ENCODE data around the gene S1PR4. TPM values are rescaled to one million over a fixed set of nuclear protein-coding genes. Genes with fewer than 3 reads are reported as not detected.

Gene S1PR4
- total and polyA plus RNA-seq, 2 donors (not counting 1 experiment from before 2014, with no cell fraction given): not detected

GRCh38 chr19:3207461-3208242 lies 29.1 kb downstream of the S1PR4 start:
- Histone ChIP-seq H3K4me1 (ENCODE audit: control insufficient read depth, extremely low read depth, insufficient read depth, low read length) (no peaks in the 10 kb centered on the region), H3K9me3 (ENCODE audit: control insufficient read depth, insufficient read depth, low read depth, low read length) (no peaks in the 10 kb centered on the region)
- no peak for TF ChIP-seq EZH2 (IDR thresholded peaks at IDR 0.05; ENCODE audit: low read length, missing control alignments)
- TF ChIP-seq CTCF (conservative IDR thresholded peaks at IDR 0.05 in 1 of 2, IDR thresholded peaks at IDR 0.05 in 1 of 2; ENCODE audit: low read depth in 1 of 2, low read length in 2 of 2): no peak

GRCh38 chr19:3208317-3209207 lies 30.0 kb downstream of the S1PR4 start:
- Histone ChIP-seq H4K20me1 (ENCODE audit: control insufficient read depth, extremely low read depth, insufficient read depth, low read length) (no peaks in the 10 kb centered on the region), H3K36me3 (ENCODE audit: control insufficient read depth, insufficient read depth, low read length) (peaks cover 11% of the 10 kb centered on the region), H3K9me3 (ENCODE audit: control insufficient read depth, insufficient read depth, low read depth, low read length) (no peaks in the 10 kb centered on the region), H3K4me3 (replicated peaks in 1 of 4; ENCODE audit: control extremely low read depth in 1 of 4, insufficient read depth in 1 of 4, low read depth in 3 of 4, low read length in 4 of 4) (no peak overlapping the region), H3K9ac (ENCODE audit: insufficient read depth, low read length) (no peak overlapping the region), H3K27ac (ENCODE audit: insufficient read depth, low read length) (no peak overlapping the region), H3K4me1 (ENCODE audit: control insufficient read depth, extremely low read depth, insufficient read depth, low read length) (no peaks in the 10 kb centered on the region), H3K4me2 (ENCODE audit: extremely low read depth, insufficient read depth, low read length) (no peak overlapping the region), H2AFZ (ENCODE audit: low read length) (no peak overlapping the region), H3K79me2 (ENCODE audit: control insufficient read depth, insufficient read depth, low read length) (no peaks in the 10 kb centered on the region), H3K27me3 (ENCODE audit: control insufficient read depth, insufficient read depth, low read length) (no peaks in the 10 kb centered on the region)
- DNase-seq (ENCODE audit: low read depth in 2 of 2): no peak
- no peak for TF ChIP-seq CTCF (conservative IDR thresholded peaks at IDR 0.05 in 1 of 2, IDR thresholded peaks at IDR 0.05 in 1 of 2; ENCODE audit: low read depth in 1 of 2, low read length in 2 of 2)
- TF ChIP-seq EZH2 (IDR thresholded peaks at IDR 0.05; ENCODE audit: low read length, missing control alignments): no peak

More at GRCh38 chr19:3207461-3208242, 29.1 kb downstream of the S1PR4 start:
- H3K9ac ChIP-seq (ENCODE audit: insufficient read depth, low read length): no peak overlapping the region
- DNase-seq (ENCODE audit: low read depth in 2 of 2): no peak
- no peaks in the 10 kb centered on the region for H4K20me1 ChIP-seq (ENCODE audit: control insufficient read depth, extremely low read depth, insufficient read depth, low read length)
- no peaks in the 10 kb centered on the region for H3K27me3 ChIP-seq (ENCODE audit: control insufficient read depth, insufficient read depth, low read length)
- peaks cover 12% of the 10 kb centered on the region for H3K36me3 ChIP-seq (ENCODE audit: control insufficient read depth, insufficient read depth, low read length)
- H3K79me2 ChIP-seq (ENCODE audit: control insufficient read depth, insufficient read depth, low read length): no peaks in the 10 kb centered on the region
- no peak overlapping the region for H3K4me3 ChIP-seq (replicated peaks in 1 of 4; ENCODE audit: control extremely low read depth in 1 of 4, insufficient read depth in 1 of 4, low read depth in 3 of 4, low read length in 4 of 4)
- no peak overlapping the region for H3K27ac ChIP-seq (ENCODE audit: insufficient read depth, low read length)
- no peak overlapping the region for H2AFZ ChIP-seq (ENCODE audit: low read length)
- H3K4me2 ChIP-seq (ENCODE audit: extremely low read depth, insufficient read depth, low read length): no peak overlapping the region

GRCh38 chr19:3210347-3211017 lies 31.9 kb downstream of the S1PR4 start:
- no peaks in the 10 kb centered on the region for H4K20me1 ChIP-seq (ENCODE audit: control insufficient read depth, extremely low read depth, insufficient read depth, low read length)
- no peak overlapping the region for H3K27ac ChIP-seq (ENCODE audit: insufficient read depth, low read length)
- H3K27me3 ChIP-seq (ENCODE audit: control insufficient read depth, insufficient read depth, low read length): no peaks in the 10 kb centered on the region
- no peak overlapping the region for H2AFZ ChIP-seq (ENCODE audit: low read length)
- no peak overlapping the region for H3K9ac ChIP-seq (ENCODE audit: insufficient read depth, low read length)
- no peaks in the 10 kb centered on the region for H3K79me2 ChIP-seq (ENCODE audit: control insufficient read depth, insufficient read depth, low read length)
- peak; percentile 34 to 70 for TF ChIP-seq CTCF (conservative IDR thresholded peaks at IDR 0.05 in 1 of 2, IDR thresholded peaks at IDR 0.05 in 1 of 2; ENCODE audit: low read depth in 1 of 2, low read length in 2 of 2)
- TF ChIP-seq EZH2 (IDR thresholded peaks at IDR 0.05; ENCODE audit: low read length, missing control alignments): no peak
- H3K9me3 ChIP-seq (ENCODE audit: control insufficient read depth, insufficient read depth, low read depth, low read length): no peaks in the 10 kb centered on the region
- no peaks in the 10 kb centered on the region for H3K4me1 ChIP-seq (ENCODE audit: control insufficient read depth, extremely low read depth, insufficient read depth, low read length)
- peak in 1 of 2 donors; percentile 9 for DNase-seq (ENCODE audit: low read depth in 2 of 2)
- no peak overlapping the region for H3K4me2 ChIP-seq (ENCODE audit: extremely low read depth, insufficient read depth, low read length)
- peaks cover 8% of the 10 kb centered on the region for H3K36me3 ChIP-seq (ENCODE audit: control insufficient read depth, insufficient read depth, low read length)
- H3K4me3 ChIP-seq (replicated peaks in 1 of 4; ENCODE audit: control extremely low read depth in 1 of 4, insufficient read depth in 1 of 4, low read depth in 3 of 4, low read length in 4 of 4): no peak overlapping the region

Data from fibroblast of lung (primary cell).